Testis (tissue), 2 donors: ENCODE data around the gene KCTD1.

Source experiments
- POLR2A ChIP-seq: fragments of 450-650 bp; IDR thresholded peaks from one replicate; pipeline ENCODE4 v1.6.1; 2017; ENCODE audit warnings: antibody characterized with exemption, mild to moderate bottlenecking, moderate library complexity
- TF ChIP-seq, protein P1 (sequence below), 3 experiments: fragments of 450-650 bp in 2 of 3; fragments of 200-600 bp in 1 of 3; sonication (generic) in 1 of 3; IDR thresholded peaks; one replicate each; pipeline ENCODE4 v1.5.1; 2016 to 2019; ENCODE audit warnings: antibody characterized with exemption in 3 of 3, mild to moderate bottlenecking in 2 of 3, moderate library complexity in 1 of 3

DNA sequence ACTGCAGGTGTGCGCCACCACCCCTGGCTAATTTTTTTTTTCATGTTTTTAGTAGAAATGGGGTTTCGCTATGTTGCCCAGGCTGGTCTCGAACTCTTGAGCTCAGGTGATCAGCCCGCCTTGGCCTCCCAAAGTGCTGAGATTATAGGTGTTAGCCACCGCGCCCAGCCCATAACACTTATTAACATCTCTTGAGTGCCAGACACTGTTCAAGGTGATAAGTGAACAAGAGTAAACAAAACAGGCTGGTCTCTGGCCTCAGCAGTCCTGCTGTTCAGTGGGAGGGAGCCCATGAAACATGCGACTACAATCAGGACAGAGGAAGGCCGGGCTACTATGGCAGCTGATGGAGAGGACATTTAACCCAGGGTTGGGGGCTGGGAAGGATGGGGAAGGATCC lies 42.3 kb downstream of the KCTD1 start:
- TF ChIP-seq, protein P1, sequence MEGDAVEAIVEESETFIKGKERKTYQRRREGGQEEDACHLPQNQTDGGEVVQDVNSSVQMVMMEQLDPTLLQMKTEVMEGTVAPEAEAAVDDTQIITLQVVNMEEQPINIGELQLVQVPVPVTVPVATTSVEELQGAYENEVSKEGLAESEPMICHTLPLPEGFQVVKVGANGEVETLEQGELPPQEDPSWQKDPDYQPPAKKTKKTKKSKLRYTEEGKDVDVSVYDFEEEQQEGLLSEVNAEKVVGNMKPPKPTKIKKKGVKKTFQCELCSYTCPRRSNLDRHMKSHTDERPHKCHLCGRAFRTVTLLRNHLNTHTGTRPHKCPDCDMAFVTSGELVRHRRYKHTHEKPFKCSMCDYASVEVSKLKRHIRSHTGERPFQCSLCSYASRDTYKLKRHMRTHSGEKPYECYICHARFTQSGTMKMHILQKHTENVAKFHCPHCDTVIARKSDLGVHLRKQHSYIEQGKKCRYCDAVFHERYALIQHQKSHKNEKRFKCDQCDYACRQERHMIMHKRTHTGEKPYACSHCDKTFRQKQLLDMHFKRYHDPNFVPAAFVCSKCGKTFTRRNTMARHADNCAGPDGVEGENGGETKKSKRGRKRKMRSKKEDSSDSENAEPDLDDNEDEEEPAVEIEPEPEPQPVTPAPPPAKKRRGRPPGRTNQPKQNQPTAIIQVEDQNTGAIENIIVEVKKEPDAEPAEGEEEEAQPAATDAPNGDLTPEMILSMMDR (IDR thresholded peaks at IDR 0.05), result no peak
- no peak for TF ChIP-seq POLR2A
